SJSA1 (cell line): Measurements from ENCODE around the gene ADGRB2. TPM values are rescaled to one million over a fixed set of nuclear protein-coding genes. Genes with fewer than 3 reads are reported as not detected.

ENCODE experiments used
- DNase-seq, 2 experiments: peaks; one replicate each; pipeline ENCODE4 v3.0.0-alpha.2; 2015 to 2020; ENCODE audit warnings: low spot score in 2 of 2, low read depth in 1 of 2
- H3K27ac ChIP-seq: fragments of 250-450 bp; sonication (Bioruptor Pico); 2 replicates; pipeline ENCODE4 v1.5.1; 2020; ENCODE audit warnings: mild to moderate bottlenecking, moderate library complexity
- H3K27me3 ChIP-seq: fragments of 250-450 bp; sonication (Bioruptor Pico); replicated peaks from 2 replicates; pipeline ENCODE4 v1.5.1; 2020; ENCODE audit warnings: mild to moderate bottlenecking, moderate library complexity
- H3K36me3 ChIP-seq: fragments of 250-450 bp; sonication (Bioruptor Pico); 2 replicates; pipeline ENCODE4 v1.5.1; 2020; ENCODE audit warnings: mild to moderate bottlenecking
- H3K4me1 ChIP-seq: fragments of 250-450 bp; sonication (Bioruptor Pico); replicated peaks from 2 replicates; pipeline ENCODE4 v1.6.1; 2021; ENCODE audit warnings: mild to moderate bottlenecking
- H3K4me3 ChIP-seq: fragments of 250-450 bp; sonication (Bioruptor Pico); 2 replicates; pipeline ENCODE4 v1.5.1; 2020; ENCODE audit warnings: mild to moderate bottlenecking
- H3K9me3 ChIP-seq: fragments of 250-450 bp; sonication (Bioruptor Pico); replicated peaks from 2 replicates; pipeline ENCODE4 v1.5.1; 2020; ENCODE audit warnings: mild to moderate bottlenecking
- total RNA-seq: library from RNA; depleted of rRNA; stranded (reverse); fragments of >200 nt; shearing (Covaris generic); gene quantifications from 2 replicates; pipeline ENCODE4 v1.2.3, GENCODE V29; 2014

ADGRB2 gene
- total RNA-seq, 1 experiment from 2014 or later = 15.4 TPM

DNA sequence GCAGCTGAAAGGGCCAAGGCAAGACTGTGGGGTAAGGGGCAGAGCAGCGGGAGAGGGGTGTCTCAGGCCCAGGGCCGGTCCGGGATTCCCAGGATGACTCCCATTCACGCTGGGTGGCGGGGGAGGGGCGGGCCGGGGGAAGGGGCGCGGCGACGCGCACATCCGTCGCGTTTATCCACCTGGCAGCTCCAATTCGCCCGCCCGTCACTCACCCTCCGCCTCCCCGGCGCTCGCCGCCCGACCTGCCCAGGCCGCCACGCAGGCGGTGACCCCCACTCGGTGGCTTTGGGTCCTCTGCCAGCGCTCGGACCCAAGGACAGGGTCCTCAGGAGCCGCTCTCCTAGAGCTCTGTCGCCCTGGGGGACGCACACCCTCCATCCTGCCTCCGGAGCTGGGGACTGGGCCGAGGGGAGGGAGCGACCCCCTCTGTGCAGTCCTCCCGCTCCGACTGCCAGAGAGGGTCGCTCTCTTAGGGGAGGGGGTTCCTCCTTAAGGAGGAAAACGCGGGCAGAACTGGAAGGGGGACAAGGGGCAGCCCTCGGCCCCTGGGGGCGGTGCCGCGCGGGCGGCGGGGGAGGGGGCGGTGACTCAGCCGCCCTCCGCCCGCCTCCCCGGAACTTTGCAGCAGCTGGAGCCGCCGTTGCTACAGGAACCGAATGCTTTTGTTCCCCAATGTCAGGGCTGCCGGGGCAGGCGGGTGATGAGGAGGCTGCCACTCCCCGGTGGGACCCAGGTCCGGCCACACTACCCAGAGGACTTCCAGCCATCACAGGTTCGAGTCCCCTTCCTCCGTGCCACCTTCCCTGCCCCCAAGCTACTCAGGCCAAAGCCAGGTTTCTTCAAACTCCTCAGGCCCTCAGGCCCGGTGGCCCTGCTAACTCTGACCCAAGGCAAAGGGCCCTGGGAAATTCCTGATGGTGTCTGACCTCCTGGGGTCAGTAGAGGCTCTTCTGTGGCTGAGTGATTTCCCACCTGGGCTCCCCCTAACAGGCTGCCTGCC is 3.4 kb downstream of the ADGRB2 start:
- H3K4me3 ChIP-seq = peak overlapping the region; percentile 44
- H3K27me3 ChIP-seq = no peaks in the 10 kb centered on the region
- H3K36me3 ChIP-seq = peaks cover 9% of the 10 kb centered on the region
- no peaks in the 10 kb centered on the region for H3K9me3 ChIP-seq
- H3K27ac ChIP-seq = peak overlapping the region; percentile 51
- peak; percentile 67 to 85 for DNase-seq
- H3K4me1 ChIP-seq = peaks cover 48% of the 10 kb centered on the region

DNA sequence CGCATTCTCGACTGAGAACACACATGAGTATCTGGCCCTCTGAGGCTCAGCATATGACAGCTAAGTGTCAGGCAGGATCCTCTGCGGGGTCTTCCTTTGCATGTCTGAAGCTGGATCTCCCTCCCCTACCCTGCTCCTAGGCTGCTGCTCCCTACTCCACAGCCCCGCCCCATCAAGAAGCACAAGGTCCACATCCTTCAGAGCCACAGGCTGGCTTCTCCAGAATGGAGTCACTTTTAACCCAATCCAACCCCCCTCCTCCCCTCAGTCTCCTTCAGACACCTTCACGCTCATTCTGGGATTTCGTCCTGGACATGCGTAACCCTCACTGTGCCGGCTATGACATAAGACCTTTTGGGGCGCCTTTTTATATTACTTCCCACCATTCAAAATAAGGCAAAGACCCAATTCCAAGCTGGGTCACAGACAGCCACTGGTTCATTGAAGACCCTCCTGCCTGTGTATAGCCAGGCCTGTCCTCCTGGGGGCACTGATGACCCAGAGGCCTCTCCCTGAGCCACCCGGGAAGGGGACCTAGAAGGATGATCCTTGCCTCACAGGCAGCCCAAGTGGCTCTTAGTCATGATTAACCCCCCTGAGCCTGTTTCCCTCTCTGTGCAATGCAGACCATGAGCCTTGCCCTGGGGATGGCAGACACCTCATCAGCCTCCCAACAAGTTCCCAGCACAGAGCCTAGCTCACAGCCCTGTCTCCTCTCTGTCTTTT is 4.7 kb downstream of the ADGRB2 start:
- Histone ChIP-seq H3K27ac (no peak overlapping the region), H3K36me3 (peaks cover 11% of the 10 kb centered on the region), H3K27me3 (no peaks in the 10 kb centered on the region), H3K4me1 (peaks cover 45% of the 10 kb centered on the region), H3K9me3 (no peaks in the 10 kb centered on the region), H3K4me3 (no peak overlapping the region)
- peak in 1 of 2 experiments; percentile 20 for DNase-seq

GRCh38 chr1:31758823-31759222 is 5.3 kb downstream of the ADGRB2 start:
- DNase-seq = no peak
- Histone ChIP-seq H3K36me3 (peaks cover 11% of the 10 kb centered on the region), H3K4me3 (no peak overlapping the region), H3K27ac (no peak overlapping the region), H3K27me3 (no peaks in the 10 kb centered on the region), H3K4me1 (peaks cover 43% of the 10 kb centered on the region), H3K9me3 (no peaks in the 10 kb centered on the region)

- peaks cover 11% of the 10 kb centered on the region for H3K36me3 ChIP-seq
- H3K9me3 ChIP-seq = no peaks in the 10 kb centered on the region
- H3K27me3 ChIP-seq = no peaks in the 10 kb centered on the region
- no peak overlapping the region for H3K4me3 ChIP-seq
- DNase-seq = no peak
- H3K4me1 ChIP-seq = peaks cover 35% of the 10 kb centered on the region
- H3K27ac ChIP-seq = no peak overlapping the region
Measured at GRCh38 chr1:31757989-31758388, 6.2 kb downstream of the ADGRB2 start.

GRCh38 chr1:31757204-31757679 is 6.9 kb downstream of the ADGRB2 start:
- DNase-seq = no peak
- no peaks in the 10 kb centered on the region for H3K9me3 ChIP-seq

DNA sequence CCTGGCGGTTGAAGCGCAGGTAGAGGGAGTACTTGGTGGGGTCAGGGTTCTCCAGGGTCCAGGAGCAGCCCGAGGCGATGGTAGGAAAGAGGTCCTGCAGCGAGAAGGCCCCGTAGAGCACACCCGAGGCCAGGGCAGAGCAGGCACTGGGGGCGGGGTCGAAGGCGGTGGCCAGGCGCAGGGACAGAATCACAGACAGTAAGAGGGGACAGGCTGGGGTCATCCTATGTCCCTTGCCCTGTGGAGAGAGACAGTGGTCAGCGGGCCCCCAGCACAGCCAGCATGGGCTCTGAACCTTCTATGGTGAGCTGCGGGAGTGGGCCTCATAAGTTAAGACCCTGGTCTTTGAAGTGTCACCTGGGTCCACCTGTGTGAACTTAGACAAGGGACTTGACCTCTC is 7.6 kb downstream of the ADGRB2 start:
- H3K4me1 ChIP-seq = peaks cover 21% of the 10 kb centered on the region
- no peaks in the 10 kb centered on the region for H3K27me3 ChIP-seq

More at GRCh38 chr1:31757204-31757679, 6.9 kb downstream of the ADGRB2 start:
- no peak overlapping the region for H3K27ac ChIP-seq
- peaks cover 27% of the 10 kb centered on the region for H3K4me1 ChIP-seq
- peaks cover 11% of the 10 kb centered on the region for H3K36me3 ChIP-seq
- no peaks in the 10 kb centered on the region for H3K27me3 ChIP-seq
- no peak overlapping the region for H3K4me3 ChIP-seq

DNA sequence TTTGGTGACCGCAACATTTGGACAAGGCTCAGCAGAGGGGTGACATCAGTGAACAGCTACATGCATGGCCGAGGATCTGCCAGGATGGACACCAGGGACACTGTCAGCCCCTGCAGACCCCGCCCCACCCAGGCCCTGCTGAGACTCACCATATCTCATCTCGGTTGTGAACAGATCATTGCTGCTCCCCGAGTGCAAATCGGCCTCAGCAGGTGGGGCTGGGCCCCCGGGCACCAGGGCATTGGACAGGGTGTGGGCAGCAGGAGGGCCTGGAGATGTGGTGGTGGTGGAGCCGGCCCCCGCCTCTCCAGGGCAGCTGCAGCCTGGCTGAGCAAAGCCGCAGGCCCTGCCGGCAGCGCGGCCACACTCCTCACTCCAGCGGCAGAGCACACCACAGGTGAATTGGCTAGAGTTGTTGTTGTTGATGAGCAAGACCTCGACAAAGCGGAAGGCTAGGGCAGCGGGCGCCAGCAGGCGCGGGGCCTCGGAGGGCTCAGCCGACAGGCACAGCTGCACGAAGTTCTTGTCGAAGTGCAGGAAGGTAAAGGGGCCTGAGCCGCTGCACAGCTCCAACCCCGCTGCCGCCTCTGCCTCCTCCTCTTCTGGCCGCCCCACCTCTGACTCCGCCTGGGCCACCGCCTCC is 8.2 kb downstream of the ADGRB2 start:
- Histone ChIP-seq H3K4me1 (peaks cover 15% of the 10 kb centered on the region), H3K27ac (no peak overlapping the region)

More for the DNA sequence above, 7.6 kb downstream of the ADGRB2 start:
- H3K27ac ChIP-seq = no peak overlapping the region
- no peaks in the 10 kb centered on the region for H3K9me3 ChIP-seq
- no peak for DNase-seq
- H3K4me3 ChIP-seq = no peak overlapping the region
- H3K36me3 ChIP-seq = peaks cover 11% of the 10 kb centered on the region

DNA sequence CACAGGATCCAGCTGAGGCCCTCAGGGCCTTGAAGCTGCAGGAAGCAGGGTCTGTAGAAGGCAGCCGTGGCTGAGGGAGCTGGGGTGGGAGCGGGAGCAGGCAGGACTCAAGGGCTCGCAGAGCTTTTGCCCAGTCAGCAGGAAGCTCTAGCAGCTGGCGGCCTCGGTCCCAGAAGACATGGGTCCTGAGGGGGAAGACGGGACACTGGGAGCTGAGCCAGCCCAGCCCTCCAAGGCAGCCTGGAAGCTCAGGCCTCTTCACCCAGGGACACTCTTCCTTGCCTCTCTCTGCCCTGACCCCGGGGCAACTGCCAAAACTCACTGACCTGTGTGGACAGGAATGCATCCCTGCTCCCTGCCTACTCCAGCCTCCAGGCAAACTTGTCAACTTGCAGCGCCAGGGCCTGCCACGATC is 8.9 kb downstream of the ADGRB2 start:
- DNase-seq = no peak
- Histone ChIP-seq H3K27ac (no peak overlapping the region), H3K36me3 (peaks cover 11% of the 10 kb centered on the region), H3K9me3 (no peaks in the 10 kb centered on the region), H3K4me3 (no peak overlapping the region), H3K4me1 (peaks cover 7% of the 10 kb centered on the region), H3K27me3 (no peaks in the 10 kb centered on the region)

More for the DNA sequence above, 8.2 kb downstream of the ADGRB2 start:
- no peak for DNase-seq
- Histone ChIP-seq H3K9me3 (no peaks in the 10 kb centered on the region), H3K36me3 (peaks cover 11% of the 10 kb centered on the region), H3K27me3 (no peaks in the 10 kb centered on the region), H3K4me3 (no peak overlapping the region)

DNA sequence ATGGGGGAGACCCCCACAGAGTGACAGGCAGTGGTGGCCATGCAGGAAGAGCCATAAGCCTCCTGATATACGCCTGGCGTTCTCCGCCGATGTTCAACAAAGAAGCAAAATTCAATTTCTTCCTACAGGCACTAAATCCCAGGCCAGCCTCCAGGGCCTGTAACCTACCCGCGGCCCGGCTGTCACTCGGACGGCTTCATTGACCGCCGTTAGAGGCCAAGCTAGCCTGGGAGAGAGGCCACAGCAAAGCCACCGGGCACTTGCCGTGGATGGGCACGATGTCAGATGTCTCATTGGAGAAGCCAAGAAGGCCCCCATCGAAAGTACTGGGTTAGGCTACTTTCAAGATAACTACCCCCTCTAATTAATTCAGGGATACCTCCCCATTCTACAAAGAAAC is 9.7 kb downstream of the ADGRB2 start:
- Histone ChIP-seq H3K4me3 (no peak overlapping the region), H3K27me3 (no peaks in the 10 kb centered on the region), H3K9me3 (no peaks in the 10 kb centered on the region), H3K36me3 (peaks cover 11% of the 10 kb centered on the region), H3K4me1 (no peaks in the 10 kb centered on the region; the same call in 1 of the 2 replicates), H3K27ac (no peak overlapping the region)
- DNase-seq = no peak

GRCh38 chr1:31753707-31754349 is 10.3 kb downstream of the ADGRB2 start:
- Histone ChIP-seq H3K36me3 (peaks cover 11% of the 10 kb centered on the region), H3K9me3 (no peaks in the 10 kb centered on the region), H3K27me3 (no peaks in the 10 kb centered on the region), H3K27ac (no peak overlapping the region), H3K4me3 (no peak overlapping the region), H3K4me1 (no peaks in the 10 kb centered on the region)
- no peak for DNase-seq

- no peaks in the 10 kb centered on the region for H3K4me1 ChIP-seq
- DNase-seq = no peak
- no peak overlapping the region for H3K27ac ChIP-seq
- H3K9me3 ChIP-seq = no peaks in the 10 kb centered on the region
- H3K4me3 ChIP-seq = no peak overlapping the region
- H3K36me3 ChIP-seq = peaks cover 11% of the 10 kb centered on the region
- no peaks in the 10 kb centered on the region for H3K27me3 ChIP-seq
Measured at GRCh38 chr1:31752952-31753475, 11.1 kb downstream of the ADGRB2 start.

- no peak overlapping the region for H3K4me3 ChIP-seq
- H3K27me3 ChIP-seq = no peaks in the 10 kb centered on the region
- no peaks in the 10 kb centered on the region for H3K9me3 ChIP-seq
- peaks cover 10% of the 10 kb centered on the region for H3K36me3 ChIP-seq
- H3K27ac ChIP-seq = no peak overlapping the region
- no peaks in the 10 kb centered on the region for H3K4me1 ChIP-seq
- no peak for DNase-seq
Measured at GRCh38 chr1:31752258-31752657, 11.9 kb downstream of the ADGRB2 start.

- Histone ChIP-seq H3K9me3 (no peaks in the 10 kb centered on the region), H3K27ac (no peak overlapping the region)
Measured at GRCh38 chr1:31751822-31752241, 12.3 kb downstream of the ADGRB2 start.

More at GRCh38 chr1:31751822-31752241, 12.3 kb downstream of the ADGRB2 start:
- Histone ChIP-seq H3K36me3 (peaks cover 7% of the 10 kb centered on the region), H3K27me3 (no peaks in the 10 kb centered on the region), H3K4me1 (no peaks in the 10 kb centered on the region), H3K4me3 (no peak overlapping the region)
- no peak for DNase-seq
